HEK293 (cell line): ENCODE measurements around the gene RNF40.

ENCODE experiments used
- AEBP2 ChIP-seq: fragments of 450-650 bp; formaldehyde crosslinking; IDR thresholded peaks from 2 replicates; pipeline ENCODE4 v1.5.1; 2016; ENCODE audit warnings: missing biosample characterization, missing genetic modification characterization, borderline replicate concordance
- BCL11B ChIP-seq: fragments of 450-650 bp; formaldehyde crosslinking; IDR thresholded peaks from 2 replicates; pipeline ENCODE4 v1.5.1; 2016; ENCODE audit warnings: low read depth, missing biosample characterization, missing genetic modification characterization
- EGR2 ChIP-seq: fragments of 450-650 bp; formaldehyde crosslinking; IDR thresholded peaks from 2 replicates; pipeline ENCODE4 v1.5.1; 2016; ENCODE audit warnings: low read depth, missing biosample characterization, missing genetic modification characterization
- KLF10 ChIP-seq: fragments of 450-650 bp; IDR thresholded peaks from 2 replicates; pipeline ENCODE4 v1.5.1; 2018; ENCODE audit warnings: missing biosample characterization, mild to moderate bottlenecking, missing genetic modification characterization
- SP3 ChIP-seq: fragments of 450-650 bp; formaldehyde crosslinking; IDR thresholded peaks from 2 replicates; pipeline ENCODE4 v1.5.1; 2016; ENCODE audit warnings: missing biosample characterization, missing genetic modification characterization
- YY1 ChIP-seq: fragments of 450-650 bp; formaldehyde crosslinking; IDR thresholded peaks from 2 replicates; pipeline ENCODE4 v1.5.1; 2018; ENCODE audit warnings: missing biosample characterization, missing genetic modification characterization
- ZBTB26 ChIP-seq: fragments of 450-650 bp; formaldehyde crosslinking; optimal IDR thresholded peaks from 2 replicates; pipeline ENCODE3; 2016; ENCODE audit warnings: missing biosample characterization, mild to moderate bottlenecking, missing genetic modification characterization
- ZNF140 ChIP-seq: fragments of 450-650 bp; formaldehyde crosslinking; IDR thresholded peaks from 2 replicates; pipeline ENCODE4 v1.5.1; 2016; ENCODE audit warnings: missing biosample characterization, missing genetic modification characterization
- ZNF146 ChIP-seq: fragments of 450-650 bp; formaldehyde crosslinking; IDR thresholded peaks from 2 replicates; pipeline ENCODE4 v1.5.1; 2016; ENCODE audit warnings: missing biosample characterization, missing genetic modification characterization
- ZNF2 ChIP-seq: fragments of 450-650 bp; formaldehyde crosslinking; IDR thresholded peaks from 2 replicates; pipeline ENCODE4 v1.5.1; 2016; ENCODE audit warnings: missing biosample characterization, missing genetic modification characterization
- ZNF223 ChIP-seq: fragments of 450-650 bp; formaldehyde crosslinking; IDR thresholded peaks from 2 replicates; pipeline ENCODE4 v1.5.1; 2016; ENCODE audit warnings: missing biosample characterization, missing genetic modification characterization
- ZNF391 ChIP-seq: fragments of 450-650 bp; formaldehyde crosslinking; IDR thresholded peaks from 2 replicates; pipeline ENCODE4 v1.5.1; 2016; ENCODE audit warnings: low read depth, missing biosample characterization, missing genetic modification characterization, borderline replicate concordance
- ZNF473 ChIP-seq: fragments of 450-650 bp; formaldehyde crosslinking; IDR thresholded peaks from 2 replicates; pipeline ENCODE4 v1.5.1; 2017; ENCODE audit warnings: missing biosample characterization, missing genetic modification characterization
- ZNF501 ChIP-seq: fragments of 450-650 bp; formaldehyde crosslinking; IDR thresholded peaks from 2 replicates; pipeline ENCODE4 v1.5.1; 2016; ENCODE audit warnings: missing biosample characterization, missing genetic modification characterization
- ZNF548 ChIP-seq: fragments of 450-650 bp; formaldehyde crosslinking; IDR thresholded peaks from 2 replicates; pipeline ENCODE4 v1.5.1; 2016; ENCODE audit warnings: missing biosample characterization, missing genetic modification characterization
- ZNF610 ChIP-seq: fragments of 450-650 bp; formaldehyde crosslinking; IDR thresholded peaks from 2 replicates; pipeline ENCODE4 v1.5.1; 2016; ENCODE audit warnings: missing biosample characterization, missing genetic modification characterization, borderline replicate concordance
- ZNF621 ChIP-seq: fragments of 450-650 bp; formaldehyde crosslinking; IDR thresholded peaks from 2 replicates; pipeline ENCODE4 v1.5.1; 2017; ENCODE audit warnings: missing biosample characterization, missing genetic modification characterization
- ZNF645 ChIP-seq: fragments of 450-650 bp; formaldehyde crosslinking; IDR thresholded peaks from 2 replicates; pipeline ENCODE4; 2016; ENCODE audit warnings: missing biosample characterization, missing genetic modification characterization
- ZNF654 ChIP-seq: fragments of 450-650 bp; formaldehyde crosslinking; IDR thresholded peaks from 2 replicates; pipeline ENCODE4 v1.5.1; 2016; ENCODE audit warnings: low read depth, missing biosample characterization, missing genetic modification characterization
- ZNF664 ChIP-seq: fragments of 450-650 bp; formaldehyde crosslinking; IDR thresholded peaks from 2 replicates; pipeline ENCODE4 v1.5.1; 2016; ENCODE audit warnings: missing biosample characterization, missing genetic modification characterization
- ZNF692 ChIP-seq: fragments of 450-650 bp; formaldehyde crosslinking; IDR thresholded peaks from 2 replicates; pipeline ENCODE4 v1.5.1; 2016; ENCODE audit warnings: missing biosample characterization, missing genetic modification characterization
- ZNF707 ChIP-seq: fragments of 450-650 bp; formaldehyde crosslinking; IDR thresholded peaks from 2 replicates; pipeline ENCODE4 v1.5.1; 2016; ENCODE audit warnings: missing biosample characterization, missing genetic modification characterization
- ZNF843 ChIP-seq: fragments of 450-650 bp; formaldehyde crosslinking; IDR thresholded peaks from 2 replicates; pipeline ENCODE4 v1.5.1; 2016; ENCODE audit warnings: missing biosample characterization, missing genetic modification characterization
- ZSCAN4 ChIP-seq: fragments of 450-650 bp; formaldehyde crosslinking; IDR thresholded peaks from 2 replicates; pipeline ENCODE4 v1.5.1; 2017; ENCODE audit warnings: missing biosample characterization, missing genetic modification characterization
- ZXDB ChIP-seq: fragments of 450-650 bp; formaldehyde crosslinking; IDR thresholded peaks from 2 replicates; pipeline ENCODE4 v1.5.1; 2016; ENCODE audit warnings: missing biosample characterization, missing genetic modification characterization
- TF ChIP-seq, protein P1 (sequence below): fragments of 450-650 bp; formaldehyde crosslinking; IDR thresholded peaks from 2 replicates; pipeline ENCODE4 v1.5.1; 2016; ENCODE audit warnings: missing biosample characterization, missing genetic modification characterization
- TF ChIP-seq, protein P2 (sequence below): fragments of 450-650 bp; formaldehyde crosslinking; IDR thresholded peaks from 2 replicates; pipeline ENCODE4 v1.5.1; 2016; ENCODE audit warnings: missing biosample characterization, missing genetic modification characterization
- TF ChIP-seq, protein P3 (sequence below): fragments of 450-650 bp; formaldehyde crosslinking; IDR thresholded peaks from 2 replicates; pipeline ENCODE4 v1.5.1; 2016; ENCODE audit warnings: missing biosample characterization, missing genetic modification characterization, low read depth

RNF40 gene

GRCh38 chr16:30775392-30776188 lies 13.5 kb downstream of the RNF40 start (continued):
- TF ChIP-seq, protein P1, sequence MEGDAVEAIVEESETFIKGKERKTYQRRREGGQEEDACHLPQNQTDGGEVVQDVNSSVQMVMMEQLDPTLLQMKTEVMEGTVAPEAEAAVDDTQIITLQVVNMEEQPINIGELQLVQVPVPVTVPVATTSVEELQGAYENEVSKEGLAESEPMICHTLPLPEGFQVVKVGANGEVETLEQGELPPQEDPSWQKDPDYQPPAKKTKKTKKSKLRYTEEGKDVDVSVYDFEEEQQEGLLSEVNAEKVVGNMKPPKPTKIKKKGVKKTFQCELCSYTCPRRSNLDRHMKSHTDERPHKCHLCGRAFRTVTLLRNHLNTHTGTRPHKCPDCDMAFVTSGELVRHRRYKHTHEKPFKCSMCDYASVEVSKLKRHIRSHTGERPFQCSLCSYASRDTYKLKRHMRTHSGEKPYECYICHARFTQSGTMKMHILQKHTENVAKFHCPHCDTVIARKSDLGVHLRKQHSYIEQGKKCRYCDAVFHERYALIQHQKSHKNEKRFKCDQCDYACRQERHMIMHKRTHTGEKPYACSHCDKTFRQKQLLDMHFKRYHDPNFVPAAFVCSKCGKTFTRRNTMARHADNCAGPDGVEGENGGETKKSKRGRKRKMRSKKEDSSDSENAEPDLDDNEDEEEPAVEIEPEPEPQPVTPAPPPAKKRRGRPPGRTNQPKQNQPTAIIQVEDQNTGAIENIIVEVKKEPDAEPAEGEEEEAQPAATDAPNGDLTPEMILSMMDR (tag by site-specific recombination): no peak; the same call in none of the 2 replicates
- TF ChIP-seq ZNF664 (tag by site-specific recombination) (no peak), ZSCAN4 (no peak), ZNF621 (tag by site-specific recombination) (no peak), ZNF391 (tag by site-specific recombination) (no peak; the same call in 1 of the 2 replicates), ZNF843 (tag by site-specific recombination) (peak; percentile 57), ZXDB (tag by site-specific recombination) (peak; percentile 91), ZNF140 (tag by site-specific recombination) (no peak), ZNF645 (tag by site-specific recombination) (peak; percentile 85), ZNF473 (tag by site-specific recombination) (no peak), ZNF654 (tag by site-specific recombination) (no peak), EGR2 (no peak; the same call in 1 of the 2 replicates), ZNF548 (tag by site-specific recombination) (no peak), ZNF2 (tag by site-specific recombination) (peak; percentile 96), ZNF501 (tag by site-specific recombination) (peak; percentile 95), ZBTB26 (peak; percentile 98), KLF10 (tag by site-specific recombination) (no peak; the same call in 1 of the 2 replicates), BCL11B (no peak), ZNF692 (tag by site-specific recombination) (peak; percentile 79), ZNF223 (no peak), ZNF146 (tag by site-specific recombination) (0 out of 2 replicates have a peak, but pooled peaks have one; percentile 11), ZNF707 (tag by site-specific recombination) (no peak), SP3 (tag by site-specific recombination) (peak; percentile 87), ZNF610 (tag by site-specific recombination) (peak; percentile 33; the same call in 1 of the 2 replicates), YY1 (peak; percentile 90), AEBP2 (tag by site-specific recombination) (no peak)
- TF ChIP-seq, protein P2, sequence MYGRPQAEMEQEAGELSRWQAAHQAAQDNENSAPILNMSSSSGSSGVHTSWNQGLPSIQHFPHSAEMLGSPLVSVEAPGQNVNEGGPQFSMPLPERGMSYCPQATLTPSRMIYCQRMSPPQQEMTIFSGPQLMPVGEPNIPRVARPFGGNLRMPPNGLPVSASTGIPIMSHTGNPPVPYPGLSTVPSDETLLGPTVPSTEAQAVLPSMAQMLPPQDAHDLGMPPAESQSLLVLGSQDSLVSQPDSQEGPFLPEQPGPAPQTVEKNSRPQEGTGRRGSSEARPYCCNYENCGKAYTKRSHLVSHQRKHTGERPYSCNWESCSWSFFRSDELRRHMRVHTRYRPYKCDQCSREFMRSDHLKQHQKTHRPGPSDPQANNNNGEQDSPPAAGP (tag by site-specific recombination): peak; percentile 60
- TF ChIP-seq, protein P3, sequence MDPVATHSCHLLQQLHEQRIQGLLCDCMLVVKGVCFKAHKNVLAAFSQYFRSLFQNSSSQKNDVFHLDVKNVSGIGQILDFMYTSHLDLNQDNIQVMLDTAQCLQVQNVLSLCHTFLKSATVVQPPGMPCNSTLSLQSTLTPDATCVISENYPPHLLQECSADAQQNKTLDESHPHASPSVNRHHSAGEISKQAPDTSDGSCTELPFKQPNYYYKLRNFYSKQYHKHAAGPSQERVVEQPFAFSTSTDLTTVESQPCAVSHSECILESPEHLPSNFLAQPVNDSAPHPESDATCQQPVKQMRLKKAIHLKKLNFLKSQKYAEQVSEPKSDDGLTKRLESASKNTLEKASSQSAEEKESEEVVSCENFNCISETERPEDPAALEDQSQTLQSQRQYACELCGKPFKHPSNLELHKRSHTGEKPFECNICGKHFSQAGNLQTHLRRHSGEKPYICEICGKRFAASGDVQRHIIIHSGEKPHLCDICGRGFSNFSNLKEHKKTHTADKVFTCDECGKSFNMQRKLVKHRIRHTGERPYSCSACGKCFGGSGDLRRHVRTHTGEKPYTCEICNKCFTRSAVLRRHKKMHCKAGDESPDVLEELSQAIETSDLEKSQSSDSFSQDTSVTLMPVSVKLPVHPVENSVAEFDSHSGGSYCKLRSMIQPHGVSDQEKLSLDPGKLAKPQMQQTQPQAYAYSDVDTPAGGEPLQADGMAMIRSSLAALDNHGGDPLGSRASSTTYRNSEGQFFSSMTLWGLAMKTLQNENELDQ (tag by site-specific recombination): no peak
